Naive thymus-derived CD8-positive, alpha-beta T cell (primary cell): ENCODE data around the gene IYD. TPM values are rescaled to one million over a fixed set of nuclear protein-coding genes. Genes with fewer than 3 reads are reported as not detected.
"Not testable (repeated sequence)": the region's sequence is repeated elsewhere in the genome, so short reads cannot be mapped to it uniquely, and the experiment has no call there.

Source experiments
- ATAC-seq, 2 donors: fragments of 150-1000 bp; cut with Tn5 transposase in 1 of 2; sonication (Bioruptor Pico), chemical (Tn5 transposase) in 1 of 2; 1 replicate in 1 of 2; 2 replicates in 1 of 2; pipeline ENCODE4 v1.10.0; 2021; ENCODE audit warnings: mild to moderate bottlenecking in 2 of 2, moderate library complexity in 2 of 2
- POLR2A ChIA-PET: fragments of 350-600 bp; sonication (Branson Sonifier 250); formaldehyde crosslinking; loops from one replicate; lab custom pipeline; 2021; ENCODE audit warnings: antibody characterized with exemption; lab: Charles Lee
- DNase-seq, 10 donors: peaks; one replicate each; pipeline versions ENCODE4 v3.0.0 to v3.0.0-alpha.2; 2020 to 2022
- H3K27ac Mint-ChIP-seq, 10 donors: one replicate each; pipeline ENCODE4 v1.8.0; 2020 to 2022; ENCODE audit warnings: mild to moderate bottlenecking in 10 of 10, mixed read lengths in 10 of 10, moderate library complexity in 4 of 10, inconsistent platforms in 1 of 10
- H3K27me3 Mint-ChIP-seq, 5 donors: one replicate each; pipeline ENCODE4 v1.8.0; 2021 to 2022; ENCODE audit warnings: mixed read lengths in 5 of 5
- H3K36me3 Mint-ChIP-seq, 3 donors: one replicate each; pipeline ENCODE4 v1.8.0; 2020 to 2022; ENCODE audit warnings: mixed read lengths in 3 of 3, mild to moderate bottlenecking in 2 of 3, inconsistent platforms in 1 of 3
- H3K4me1 Mint-ChIP-seq, 4 donors: one replicate each; pipeline ENCODE4 v1.8.0; 2021 to 2022; ENCODE audit warnings: mixed read lengths in 4 of 4
- H3K4me3 Mint-ChIP-seq, 10 donors: one replicate each; pipeline ENCODE4 v1.8.0; 2020 to 2022; ENCODE audit warnings: mild to moderate bottlenecking in 10 of 10, mixed read lengths in 10 of 10, moderate library complexity in 6 of 10, inconsistent platforms in 1 of 10
- H3K9me3 Mint-ChIP-seq, 9 donors: one replicate each; pipeline ENCODE4 v1.8.0; 2020 to 2022; ENCODE audit warnings: mixed read lengths in 9 of 9, mild to moderate bottlenecking in 3 of 9, inconsistent platforms in 1 of 9, moderate library complexity in 1 of 9
- polyA plus RNA-seq, 3 donors: library from polyadenylated mRNA; unstranded; fragments of 300-500 nt; fragmentation: Illumina TruSeq; gene quantifications; one replicate each; pipeline ENCODE4 v1.2.3, GENCODE V29; 2021
- total RNA-seq, 8 experiments: library from RNA in 2 of 8; stranded (reverse) in 2 of 8; gene quantifications; one replicate each; pipeline ENCODE4 v1.2.3 and lab custom pipeline; 2021 to 2026

The IYD gene
- total and polyA plus RNA-seq, 5 experiments from 2014 or later, result not detected

DNA sequence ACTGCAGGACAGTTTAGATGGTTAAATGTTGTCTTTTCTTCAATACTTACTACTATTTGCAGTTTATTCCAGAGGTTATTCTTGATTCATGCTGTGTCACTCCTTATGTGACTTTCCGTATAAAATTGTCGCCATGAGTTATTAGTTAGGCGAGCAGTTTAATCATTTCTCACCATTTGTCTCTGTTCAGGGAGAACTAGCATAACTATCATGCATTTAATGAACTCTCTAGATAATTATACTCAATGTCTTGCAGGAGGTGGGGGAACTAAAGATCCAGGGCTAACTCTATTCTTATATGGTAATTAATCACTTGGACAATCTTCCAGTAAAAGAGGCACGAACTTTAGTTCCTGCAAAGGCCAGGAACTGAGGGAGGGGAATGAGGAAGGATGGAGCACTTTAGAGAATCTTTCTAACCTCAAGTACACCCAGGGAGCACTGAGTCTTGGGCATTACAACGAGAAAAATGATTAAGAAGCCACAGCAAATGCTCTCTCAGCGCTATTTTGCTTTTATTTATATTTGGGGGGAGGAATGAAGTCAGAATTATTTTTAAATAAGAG is 58.3 kb downstream of the IYD start:
- Mint-ChIP-seq H3K9me3 (no peaks in the 10 kb centered on the region), H3K4me1 (peaks cover 0 to 2% (median 0%) of the 10 kb centered on the region in 4 donors), H3K27ac (no peak overlapping the region), H3K27me3 (no peaks in the 10 kb centered on the region), H3K4me3 (no peak overlapping the region), H3K36me3 (peaks cover 0 to 1% (median 0%) of the 10 kb centered on the region in 3 donors)
- no peak for ATAC-seq
- no peak for DNase-seq
- POLR2A ChIA-PET, result no interaction called here

DNA sequence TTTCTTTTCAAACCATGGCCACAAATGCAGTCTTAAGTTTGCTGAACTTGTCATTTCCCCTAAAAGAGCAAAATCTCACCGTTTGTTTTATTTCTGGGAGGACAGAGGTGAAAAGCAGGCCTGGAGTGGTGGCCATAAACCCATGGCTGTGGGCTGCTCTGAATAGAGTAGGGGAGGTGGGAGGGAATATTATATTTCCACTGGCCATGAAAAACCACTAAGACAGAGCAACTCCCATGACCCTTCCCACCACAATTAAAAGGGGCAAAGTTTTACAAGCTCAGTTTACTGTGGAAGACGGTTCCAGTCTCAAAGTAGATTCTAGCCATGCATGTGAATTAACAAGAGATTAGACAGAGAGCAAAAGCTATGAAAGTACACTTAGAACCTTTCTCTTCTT is 59.0 kb downstream of the IYD start:
- no peak for ATAC-seq
- no peak overlapping the region for H3K27ac Mint-ChIP-seq
- no peak overlapping the region for H3K4me3 Mint-ChIP-seq
- H3K36me3 Mint-ChIP-seq, result peaks cover 0 to 1% (median 0%) of the 10 kb centered on the region in 3 donors
- H3K27me3 Mint-ChIP-seq, result peaks cover 0 to 2% (median 0%) of the 10 kb centered on the region in 5 donors
- no peaks in the 10 kb centered on the region for H3K9me3 Mint-ChIP-seq
- POLR2A ChIA-PET, result no interaction called here
- H3K4me1 Mint-ChIP-seq, result peaks cover 0 to 2% (median 0%) of the 10 kb centered on the region in 4 donors
- no peak for DNase-seq

DNA sequence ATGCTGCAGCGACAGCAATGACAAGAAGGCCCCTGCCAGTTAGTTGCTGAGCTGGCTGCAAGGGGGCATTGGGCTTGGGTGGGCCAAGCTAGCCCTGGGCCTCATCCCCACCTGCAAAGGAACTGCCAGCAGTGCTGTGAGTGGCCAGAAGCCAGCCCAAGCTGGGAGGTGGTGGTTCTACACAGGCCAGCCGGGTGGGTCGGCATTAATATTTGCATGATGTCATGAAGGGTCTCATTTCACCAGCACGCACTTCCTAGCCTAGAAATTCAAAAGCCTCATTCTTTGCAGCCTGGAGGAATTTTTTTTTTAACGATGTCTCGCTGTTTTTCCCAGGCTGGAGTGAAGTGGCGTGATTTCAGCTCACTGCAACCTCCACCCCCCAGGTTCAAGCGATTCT is 62.0 kb downstream of the IYD start:
- ATAC-seq, result no peak
- POLR2A ChIA-PET, result no interaction called here
- Mint-ChIP-seq H3K36me3 (no peaks in the 10 kb centered on the region), H3K27me3 (peaks cover 4 to 15% (median 5%) of the 10 kb centered on the region in 5 donors), H3K4me3 (no peak overlapping the region), H3K27ac (no peak overlapping the region), H3K9me3 (no peaks in the 10 kb centered on the region), H3K4me1 (peaks cover 0 to 2% (median 0%) of the 10 kb centered on the region in 4 donors)
- no peak for DNase-seq

DNA sequence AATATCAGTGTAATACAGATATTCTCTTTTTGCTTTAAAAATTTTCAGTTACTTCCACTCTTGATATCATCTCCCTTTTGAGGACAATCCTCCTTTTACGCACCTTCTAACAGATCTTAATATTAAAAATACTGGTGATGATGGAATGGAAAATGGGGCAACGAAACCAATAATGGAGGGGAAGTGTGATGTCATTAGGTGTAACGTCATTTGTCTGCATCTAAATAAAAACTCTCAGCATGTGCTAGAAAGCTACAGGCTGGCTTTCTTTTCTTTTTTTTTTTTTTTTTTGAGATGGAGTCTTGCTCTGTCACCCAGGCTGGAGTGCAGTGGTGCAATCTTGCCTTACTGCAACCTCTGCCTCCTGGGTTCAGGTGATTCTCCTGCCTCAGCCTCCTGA is 66.5 kb downstream of the IYD start:
- no peaks in the 10 kb centered on the region for H3K4me1 Mint-ChIP-seq
- H3K27me3 Mint-ChIP-seq, result peaks cover 4 to 15% (median 5%) of the 10 kb centered on the region in 5 donors
- H3K4me3 Mint-ChIP-seq, result no peak overlapping the region
- H3K36me3 Mint-ChIP-seq, result peaks cover 0 to 9% (median 0%) of the 10 kb centered on the region in 3 donors
- DNase-seq (no peak), ATAC-seq (no peak)
- no peak overlapping the region for H3K27ac Mint-ChIP-seq
- POLR2A ChIA-PET, result no interaction called here
- H3K9me3 Mint-ChIP-seq, result peaks cover 0 to 15% (median 5%) of the 10 kb centered on the region in 9 donors

DNA sequence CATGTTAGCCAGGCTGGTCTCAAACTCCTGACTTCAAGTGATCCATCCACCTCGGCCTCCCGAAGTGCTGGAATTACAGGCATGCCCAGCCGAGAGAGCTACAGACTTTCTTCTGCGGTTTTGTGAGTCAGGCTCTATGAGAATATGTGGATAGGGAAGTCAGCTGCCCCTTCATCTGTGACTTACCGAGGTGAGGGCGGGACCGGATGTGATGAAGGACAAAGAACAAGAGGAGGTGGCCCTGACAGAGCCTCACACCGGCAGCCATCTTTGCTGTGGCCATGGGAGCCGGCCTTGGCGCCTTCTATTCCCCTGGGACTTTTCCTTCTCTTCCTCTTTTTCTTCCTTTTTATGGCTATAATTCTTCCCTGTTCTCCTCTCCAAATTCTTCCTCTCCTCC is 67.0 kb downstream of the IYD start:
- POLR2A ChIA-PET, result no interaction called here
- Mint-ChIP-seq H3K9me3 (peaks cover 0 to 16% (median 6%) of the 10 kb centered on the region in 9 donors), H3K4me1 (no peaks in the 10 kb centered on the region), H3K27me3 (peaks cover 4 to 15% (median 5%) of the 10 kb centered on the region in 5 donors), H3K36me3 (peaks cover 0 to 9% (median 0%) of the 10 kb centered on the region in 3 donors), H3K4me3 (no peak overlapping the region), H3K27ac (no peak overlapping the region)
- no peak for ATAC-seq
- no peak for DNase-seq

DNA sequence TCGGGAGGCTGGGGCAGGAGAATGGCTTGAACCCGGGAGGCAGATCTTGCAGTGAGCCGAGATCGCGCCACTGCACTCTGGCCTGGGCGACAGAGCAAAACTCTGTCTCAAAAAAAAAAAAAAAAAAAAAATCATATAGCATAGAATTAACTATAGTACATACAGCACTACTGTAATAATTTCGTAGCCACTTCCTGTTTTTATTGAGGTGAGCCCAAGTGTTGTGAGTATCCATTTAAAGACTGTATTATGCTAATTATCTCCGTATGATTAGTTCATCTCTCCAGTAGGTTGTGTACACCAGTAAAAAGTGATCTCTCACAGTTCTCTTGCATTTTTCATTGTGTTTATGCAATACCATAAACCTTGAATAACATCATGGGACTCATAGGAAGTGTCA is 70.6 kb downstream of the IYD start:
- H3K27ac Mint-ChIP-seq, result no peak overlapping the region
- peaks cover 0 to 16% (median 6%) of the 10 kb centered on the region in 9 donors for H3K9me3 Mint-ChIP-seq
- POLR2A ChIA-PET, result no interaction called here
- H3K27me3 Mint-ChIP-seq, result peaks cover 0 to 9% (median 2%) of the 10 kb centered on the region in 5 donors
- H3K4me3 Mint-ChIP-seq, result no peak overlapping the region
- no peak for ATAC-seq
- H3K4me1 Mint-ChIP-seq, result no peaks in the 10 kb centered on the region
- no peak for DNase-seq
- H3K36me3 Mint-ChIP-seq, result peaks cover 0 to 9% (median 0%) of the 10 kb centered on the region in 3 donors

DNA sequence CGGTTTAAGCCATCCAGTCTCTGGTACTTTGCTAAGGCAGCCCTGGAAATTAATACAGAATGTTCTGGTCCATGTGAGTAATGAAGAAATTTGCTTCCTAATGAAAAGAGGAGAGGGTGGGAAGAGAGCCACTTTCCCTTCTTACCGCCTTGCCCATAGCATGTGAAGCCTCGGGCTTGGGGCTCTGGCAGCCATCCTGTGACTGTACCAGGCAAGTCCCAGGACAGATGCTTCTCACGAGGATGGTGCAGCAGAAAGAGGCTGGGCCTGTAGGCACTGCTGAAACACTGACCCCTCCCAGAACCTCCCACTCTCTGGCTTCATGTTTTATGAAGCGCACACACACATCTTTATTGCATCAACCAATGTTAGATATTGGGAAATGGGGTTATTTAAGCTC is 74.8 kb downstream of the IYD start:
- ATAC-seq, result no peak
- Mint-ChIP-seq H3K4me3 (no peak overlapping the region), H3K27me3 (peaks cover 0 to 8% (median 3%) of the 10 kb centered on the region in 5 donors), H3K9me3 (peaks cover 0 to 16% (median 6%) of the 10 kb centered on the region in 9 donors), H3K36me3 (peaks cover 0 to 9% (median 0%) of the 10 kb centered on the region in 3 donors), H3K4me1 (no peaks in the 10 kb centered on the region), H3K27ac (no peak overlapping the region)
- POLR2A ChIA-PET, result no interaction called here
- no peak for DNase-seq

DNA sequence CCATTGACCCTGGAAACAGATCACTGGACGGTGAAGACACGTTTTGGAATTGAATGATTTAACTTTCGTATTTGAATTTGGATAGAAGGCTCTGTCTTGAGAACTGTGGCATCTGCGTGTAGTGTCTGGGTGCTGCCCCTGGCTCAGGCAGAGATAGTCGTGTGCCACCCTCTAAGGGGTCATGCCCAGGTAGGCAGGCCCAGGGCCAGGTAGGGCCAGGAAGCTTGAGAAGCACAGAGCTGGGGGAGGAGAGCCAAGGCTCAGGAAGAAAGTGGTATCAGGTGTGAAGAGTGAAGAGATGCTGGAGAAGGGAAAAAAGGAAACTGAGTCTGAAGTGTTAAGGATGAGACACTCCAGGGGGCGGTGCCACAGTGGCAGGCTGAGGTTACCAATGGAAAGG is 75.5 kb downstream of the IYD start:
- no peaks in the 10 kb centered on the region for H3K4me1 Mint-ChIP-seq
- POLR2A ChIA-PET, result no interaction called here
- no peak overlapping the region for H3K27ac Mint-ChIP-seq
- H3K36me3 Mint-ChIP-seq, result peaks cover 0 to 9% (median 0%) of the 10 kb centered on the region in 3 donors
- no peak for ATAC-seq
- no peak for DNase-seq
- H3K27me3 Mint-ChIP-seq, result peaks cover 0 to 8% (median 3%) of the 10 kb centered on the region in 5 donors
- H3K9me3 Mint-ChIP-seq, result peaks cover 0 to 15% (median 4%) of the 10 kb centered on the region in 9 donors
- H3K4me3 Mint-ChIP-seq, result no peak overlapping the region

DNA sequence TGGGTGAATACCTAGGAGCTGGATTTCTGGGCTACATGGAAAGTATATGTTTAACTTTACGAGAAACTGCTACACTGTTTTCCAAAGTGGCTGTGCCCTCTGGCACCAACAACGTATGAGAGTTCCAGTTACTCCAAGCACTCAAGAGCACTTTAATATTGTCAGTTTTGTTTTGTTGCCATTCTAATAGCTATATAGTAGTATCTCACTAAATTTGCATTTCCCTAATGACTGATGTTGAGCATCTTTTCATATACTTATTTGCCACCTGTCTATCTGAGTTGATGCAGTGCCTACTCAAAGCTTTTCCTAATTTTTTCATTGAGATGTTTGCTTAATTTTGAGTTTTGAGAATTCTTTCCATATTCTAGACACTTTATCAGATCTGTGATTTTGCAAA is 76.7 kb downstream of the IYD start:
- POLR2A ChIA-PET, result no interaction called here
- Mint-ChIP-seq H3K27ac (no peak overlapping the region), H3K27me3 (peaks cover 0 to 8% (median 3%) of the 10 kb centered on the region in 5 donors), H3K36me3 (no peaks in the 10 kb centered on the region), H3K4me1 (no peaks in the 10 kb centered on the region), H3K9me3 (peaks cover 0 to 4% (median 0%) of the 10 kb centered on the region in 9 donors), H3K4me3 (no peak overlapping the region)
- DNase-seq, result no peak
- ATAC-seq, result no peak

DNA sequence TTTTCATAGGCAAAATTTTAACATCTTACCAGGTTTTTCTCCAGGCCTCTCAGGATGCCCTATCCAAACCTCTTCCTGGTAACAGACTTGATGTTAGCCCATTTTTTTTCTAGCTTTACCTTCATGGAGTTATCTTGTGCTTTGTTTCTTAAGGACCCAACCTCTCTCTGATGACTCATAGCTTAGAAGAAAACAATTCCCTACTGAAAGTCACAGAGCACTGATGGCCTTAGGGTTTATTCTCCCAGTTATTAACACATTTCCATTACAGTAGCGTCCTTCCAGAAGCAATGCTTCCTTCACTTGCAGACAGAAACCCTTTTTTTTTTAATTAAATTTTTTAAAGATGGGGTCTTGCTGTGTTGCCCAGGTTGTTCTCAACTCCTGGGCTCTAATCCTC is 79.4 kb downstream of the IYD start:
- POLR2A ChIA-PET, result no interaction called here
- H3K27ac Mint-ChIP-seq, result no peak overlapping the region
- DNase-seq (no peak), ATAC-seq (no peak)
- no peaks in the 10 kb centered on the region for H3K4me1 Mint-ChIP-seq
- H3K27me3 Mint-ChIP-seq, result peaks cover 0 to 8% (median 3%) of the 10 kb centered on the region in 5 donors
- H3K4me3 Mint-ChIP-seq, result no peak overlapping the region
- no peaks in the 10 kb centered on the region for H3K9me3 Mint-ChIP-seq
- H3K36me3 Mint-ChIP-seq, result no peaks in the 10 kb centered on the region

DNA sequence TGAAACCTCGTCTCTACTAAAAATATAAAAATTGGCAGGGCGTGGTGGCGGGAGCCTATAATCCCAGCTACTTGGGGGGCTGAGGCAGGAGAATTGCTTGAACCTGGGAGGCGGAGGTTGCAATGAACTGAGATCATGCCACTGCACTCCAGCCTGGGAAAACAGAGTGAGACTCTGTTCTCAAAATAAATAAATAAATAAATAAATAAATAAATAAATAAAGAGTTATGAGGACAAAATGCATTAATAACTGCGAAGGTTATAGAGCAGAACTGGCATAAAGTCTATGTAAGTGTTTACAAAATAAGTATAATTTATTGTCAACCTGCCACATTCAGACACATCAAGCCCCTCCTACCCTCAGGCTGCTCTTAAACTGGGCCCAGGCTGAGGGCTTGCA is 80.2 kb downstream of the IYD start:
- POLR2A ChIA-PET, H3K4me1 Mint-ChIP-seq, H3K9me3 Mint-ChIP-seq, H3K27me3 Mint-ChIP-seq, DNase-seq, H3K4me3 Mint-ChIP-seq, H3K36me3 Mint-ChIP-seq, H3K27ac Mint-ChIP-seq, ATAC-seq: not testable (repeated sequence)

DNA sequence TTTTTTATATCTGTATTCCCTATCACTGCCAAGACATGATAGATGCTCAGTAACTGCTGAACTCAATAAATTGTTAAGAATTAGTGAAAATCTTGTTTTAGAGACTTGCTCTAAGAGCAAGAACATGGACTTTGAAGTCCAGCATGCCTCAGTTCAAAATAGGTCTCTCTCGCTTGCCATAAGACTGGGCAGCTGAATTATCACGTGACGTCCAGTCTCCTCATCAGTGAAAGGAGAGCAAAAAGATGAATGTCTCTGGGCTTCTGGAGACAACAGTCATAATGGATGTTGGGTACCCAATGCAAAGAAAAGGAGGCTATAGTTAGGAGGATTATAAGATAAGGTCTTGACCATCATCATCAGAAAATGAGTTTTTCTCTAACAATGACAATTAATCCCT is 82.1 kb downstream of the IYD start:
- no peaks in the 10 kb centered on the region for H3K36me3 Mint-ChIP-seq
- H3K4me3 Mint-ChIP-seq, result no peak overlapping the region
- H3K27me3 Mint-ChIP-seq, result peaks cover 1 to 10% (median 3%) of the 10 kb centered on the region in 5 donors
- no peak for ATAC-seq
- no peak for DNase-seq
- H3K9me3 Mint-ChIP-seq, result no peaks in the 10 kb centered on the region
- H3K27ac Mint-ChIP-seq, result no peak overlapping the region
- POLR2A ChIA-PET, result no interaction called here
- H3K4me1 Mint-ChIP-seq, result no peaks in the 10 kb centered on the region

DNA sequence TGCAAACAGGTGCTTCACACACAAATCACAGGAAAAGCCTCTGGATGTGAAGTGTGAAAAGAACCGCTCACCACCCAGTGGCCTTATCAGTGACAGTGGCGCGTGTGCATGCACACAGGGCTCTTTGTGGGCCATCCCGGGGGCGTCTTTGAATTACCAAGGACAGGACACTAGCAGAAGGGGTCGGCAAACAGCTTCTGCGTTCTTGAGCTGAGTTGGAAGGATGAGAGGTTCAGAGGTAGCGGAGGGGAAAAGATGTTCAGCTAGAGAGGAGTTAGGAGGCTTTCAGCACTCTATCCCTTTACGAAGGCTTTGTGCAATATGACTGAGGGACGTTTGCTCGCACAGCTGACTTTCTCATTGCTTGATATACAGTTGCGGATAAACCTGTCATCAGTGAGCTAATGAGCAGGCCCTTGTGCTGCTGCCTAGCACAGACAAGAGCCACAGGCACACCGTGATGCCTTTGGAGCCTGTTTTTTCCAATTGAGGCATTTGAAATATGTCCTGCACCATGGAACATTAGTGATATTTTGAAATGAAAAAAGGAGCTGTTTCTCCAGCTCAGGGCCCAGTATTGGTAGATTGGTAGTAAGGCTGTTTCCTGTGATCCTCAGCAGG is 83.1 kb downstream of the IYD start:
- no peak overlapping the region for H3K4me3 Mint-ChIP-seq

More for the DNA sequence above, 83.1 kb downstream of the IYD start:
- Mint-ChIP-seq H3K36me3 (no peaks in the 10 kb centered on the region), H3K27me3 (peaks cover 1 to 15% (median 5%) of the 10 kb centered on the region in 5 donors), H3K4me1 (no peaks in the 10 kb centered on the region), H3K9me3 (no peaks in the 10 kb centered on the region), H3K27ac (no peak overlapping the region)
- POLR2A ChIA-PET, result no interaction called here
- ATAC-seq (no peak), DNase-seq (no peak)
